Gastrocnemius medialis (tissue), 4 donors: ENCODE results near the gene LMCD1.

ENCODE experiments used
- CTCF ChIP-seq, 5 experiments: fragments of 450-650 bp in 3 of 5; fragments of 200-600 bp in 2 of 5; sonication (generic) in 2 of 5; IDR thresholded peaks in 4 of 5; conservative IDR thresholded peaks in 1 of 5; 1 replicate in 4 of 5; 2 replicates in 1 of 5; pipeline ENCODE4 v1.5.1; 2016 to 2019; ENCODE audit warnings: antibody characterized with exemption in 5 of 5, mild to moderate bottlenecking in 3 of 5, moderate library complexity in 3 of 5
- POLR2A ChIP-seq, 2 donors: fragments of 450-650 bp; IDR thresholded peaks; one replicate each; pipeline ENCODE4 v1.6.1; 2017; ENCODE audit warnings: antibody characterized with exemption in 2 of 2, mild to moderate bottlenecking in 2 of 2, moderate library complexity in 2 of 2

- TF ChIP-seq CTCF (IDR thresholded peaks at IDR 0.05 in 4 of 5, conservative IDR thresholded peaks at IDR 0.05 in 1 of 5), result no peak
- TF ChIP-seq POLR2A (IDR thresholded peaks at IDR 0.05), result no peak
Measured at GRCh38 chr3:8497582-8497981, 4.0 kb upstream of the LMCD1 start.
